GM19035 (cell line): ENCODE data around the gene CMTM4.
"Not testable (repeated sequence)": the region's sequence is repeated elsewhere in the genome, so short reads cannot be mapped to it uniquely, and the experiment has no call there.

Experiments
- ATAC-seq: cut with Tn5 transposase; IDR thresholded peaks from one replicate; pipeline ENCODE4 v1.9.1; 2021; ENCODE audit not compliant: unreplicated experiment

Gene CMTM4

DNA sequence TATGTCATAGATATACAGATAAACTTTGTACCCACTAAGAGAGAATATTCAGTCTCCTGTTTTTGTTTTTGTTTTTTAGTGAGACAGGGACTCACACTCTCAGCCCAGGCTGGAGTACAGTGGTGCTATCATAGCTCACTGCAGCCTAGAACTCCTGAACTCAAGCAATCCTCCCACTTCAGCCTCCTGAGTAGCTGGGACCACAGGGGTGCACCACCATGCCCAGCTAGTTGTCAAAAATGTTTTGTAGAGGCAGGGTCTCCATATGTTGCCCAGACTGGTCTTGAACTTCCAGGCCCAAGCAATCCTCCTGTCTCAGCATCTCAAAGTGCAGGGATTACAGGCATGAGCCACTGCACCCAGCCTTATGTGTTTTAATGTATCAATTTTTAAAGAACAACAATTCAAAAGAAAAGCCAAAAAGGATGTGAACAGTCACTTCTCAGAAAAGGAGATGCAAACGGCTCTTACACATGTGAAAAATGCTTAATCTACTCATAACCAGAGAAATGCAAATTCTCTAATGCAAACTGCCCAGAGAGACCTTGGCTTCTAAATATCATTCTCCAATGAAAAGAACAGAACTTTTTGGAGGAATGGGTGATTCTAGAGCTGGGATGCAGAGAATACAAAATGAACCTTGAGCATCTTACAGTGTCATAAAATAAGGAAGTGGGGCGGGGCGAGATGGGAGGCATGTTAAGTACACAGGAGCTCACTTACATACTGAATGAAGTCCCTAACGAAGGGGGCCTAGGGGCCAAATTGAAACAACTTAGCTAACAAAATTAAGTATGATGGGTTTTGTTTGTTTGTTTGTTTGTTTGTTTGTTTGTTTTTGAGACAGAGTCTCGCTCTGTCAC is 99.3 kb downstream of the CMTM4 start:
- no peak for ATAC-seq

DNA sequence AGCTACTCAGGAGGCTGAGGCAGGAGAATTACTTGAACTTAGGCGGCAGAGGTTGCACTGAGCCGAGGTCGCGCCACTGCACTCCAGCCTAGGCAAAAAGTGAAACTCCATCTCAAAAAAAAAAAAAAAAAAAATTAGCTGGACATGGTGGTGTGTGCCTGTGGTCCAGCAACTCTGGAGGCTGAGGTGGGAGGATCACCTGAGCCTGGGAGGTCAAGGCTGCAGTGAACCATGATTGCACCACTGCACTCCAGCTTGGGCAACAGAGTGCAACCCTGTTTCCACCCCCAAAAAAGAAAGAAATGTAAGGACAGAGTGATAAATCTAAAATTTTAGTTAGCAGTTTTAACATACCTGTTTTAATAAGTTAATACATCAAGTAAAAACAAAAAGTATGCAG is 100.0 kb downstream of the CMTM4 start:
- ATAC-seq: not testable (repeated sequence)

DNA sequence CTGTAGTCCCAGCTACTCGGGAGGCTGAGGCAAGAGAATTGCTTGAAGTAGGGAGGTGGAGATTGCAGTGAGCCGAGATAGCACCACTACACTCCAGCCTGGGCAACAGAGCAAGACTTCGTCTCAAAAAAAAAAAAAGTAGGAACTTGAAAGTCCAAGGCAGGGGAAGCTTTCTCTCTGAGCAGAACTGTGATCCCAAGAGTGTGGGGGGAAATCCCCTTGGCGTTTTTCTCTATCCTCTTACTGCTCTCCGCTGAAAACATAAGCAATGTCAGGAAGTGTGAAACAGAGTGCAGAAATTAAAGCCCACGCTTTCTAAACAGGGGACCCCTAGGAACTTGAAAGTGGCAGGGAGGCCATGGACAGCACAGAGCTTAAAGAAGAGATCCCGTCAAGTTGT is 101.8 kb downstream of the CMTM4 start:
- no peak for ATAC-seq

DNA sequence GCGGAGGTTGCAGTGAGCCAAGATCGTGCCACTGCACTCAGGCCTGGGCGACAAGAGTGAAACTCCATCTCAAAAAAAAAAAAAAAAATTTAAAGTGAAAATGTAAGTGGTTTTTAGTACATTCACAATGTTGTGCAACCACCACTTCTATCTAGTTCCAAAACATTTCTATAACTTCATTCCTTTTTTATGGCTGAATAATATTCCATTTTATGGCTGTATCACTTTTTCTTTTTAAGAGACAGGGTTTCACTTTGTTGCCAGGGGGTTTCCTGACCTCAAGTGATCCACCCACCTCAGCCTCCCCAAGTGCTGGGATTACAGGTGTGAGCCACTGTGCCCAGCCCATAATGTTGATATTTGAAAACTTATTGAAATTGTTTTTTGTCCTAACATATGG is 103.7 kb downstream of the CMTM4 start:
- ATAC-seq: no peak

DNA sequence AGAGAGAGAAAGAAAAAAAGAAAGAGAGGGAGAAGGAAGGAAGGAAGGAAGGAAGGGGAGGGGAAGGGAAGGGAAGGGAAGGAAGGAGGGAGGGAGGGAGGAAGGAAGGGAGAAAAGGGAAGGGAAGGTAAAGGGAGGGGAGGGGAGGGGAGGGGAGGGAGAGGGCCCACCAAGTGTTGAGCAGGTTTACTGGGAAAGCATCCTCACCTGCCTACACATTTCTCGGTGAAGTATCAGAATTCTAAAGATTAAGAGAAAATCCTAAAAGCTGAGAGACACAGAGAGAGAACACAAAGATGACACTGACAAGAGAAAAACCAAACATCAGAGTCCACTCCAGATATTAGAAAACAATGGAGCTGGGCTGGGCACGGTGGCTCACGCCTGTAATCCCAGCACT is 104.3 kb downstream of the CMTM4 start:
- ATAC-seq: no peak

DNA sequence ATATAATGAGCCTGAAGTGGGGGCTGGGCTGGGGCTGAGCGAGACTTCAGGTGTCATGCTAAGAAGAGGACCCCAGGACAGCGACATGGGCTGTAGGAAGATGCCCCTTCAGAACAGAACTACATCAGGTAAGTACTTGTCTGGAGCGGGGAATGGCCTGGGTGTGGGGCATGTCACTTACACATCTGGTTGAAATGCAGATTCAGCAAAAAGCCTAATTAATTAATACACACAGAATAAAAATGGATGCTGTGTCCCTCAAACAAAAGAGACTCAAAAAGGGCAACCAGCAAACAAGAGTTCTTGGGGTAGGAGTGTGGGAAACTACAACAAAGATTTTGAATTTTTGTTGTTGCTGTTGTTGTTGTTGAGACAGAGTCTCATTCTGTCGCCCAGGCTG is 105.5 kb downstream of the CMTM4 start:
- no peak for ATAC-seq

DNA sequence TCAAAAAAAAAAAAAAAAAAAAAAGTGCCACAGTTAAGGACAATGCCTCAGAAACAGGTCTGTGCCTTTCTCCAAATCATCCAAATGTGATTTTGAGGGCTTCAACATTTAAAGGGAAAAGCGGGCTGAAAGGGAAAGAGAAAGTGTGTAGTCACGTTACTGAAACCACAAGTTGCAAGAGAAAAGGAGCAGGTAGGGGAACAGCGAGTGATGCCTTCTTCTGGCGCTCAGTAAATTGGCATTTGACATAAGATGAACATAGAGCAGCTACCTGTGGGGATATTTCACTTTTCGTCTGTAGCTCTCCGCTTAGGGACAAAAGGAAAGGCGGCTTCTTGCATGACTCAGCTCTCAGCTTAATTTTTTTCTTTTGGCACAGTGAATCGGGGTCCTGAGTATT is 106.2 kb downstream of the CMTM4 start:
- ATAC-seq: no peak

DNA sequence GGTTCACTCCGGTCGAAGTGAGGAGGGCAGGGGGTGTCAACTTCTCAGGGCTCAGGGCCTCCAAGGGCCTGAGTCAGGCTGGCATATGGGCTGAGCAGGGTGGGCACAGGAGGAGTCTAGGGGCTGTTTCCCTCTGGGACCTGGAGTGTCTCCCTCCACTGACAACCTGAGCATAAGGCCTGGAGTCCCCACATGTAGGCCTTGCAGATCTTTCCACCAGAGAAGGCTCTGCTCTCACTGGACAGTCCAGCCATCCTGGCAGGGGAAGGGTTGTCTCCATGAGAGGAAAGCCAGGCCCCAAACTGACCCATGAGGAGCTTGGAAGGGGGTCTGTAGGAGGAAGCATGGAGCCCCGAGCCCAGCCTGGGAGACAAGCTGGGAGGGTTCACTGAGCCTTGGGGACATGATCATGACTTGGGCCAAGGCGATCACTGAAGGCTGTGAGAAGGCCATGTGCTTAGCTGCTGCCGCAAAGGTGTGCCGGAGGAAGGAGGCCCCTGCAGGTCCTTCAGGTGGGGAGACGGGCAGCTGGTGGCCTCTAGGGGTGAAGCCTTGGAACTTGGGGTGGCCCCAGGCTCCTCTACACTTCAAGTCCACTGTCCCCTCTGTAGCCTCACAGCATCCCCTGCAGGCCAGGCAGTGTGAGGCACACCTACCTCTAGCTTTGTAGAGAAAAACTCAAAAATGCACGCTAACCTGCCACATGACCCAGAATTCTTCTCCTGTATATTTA is 107.4 kb downstream of the CMTM4 start:
- ATAC-seq: peak; percentile 82

DNA sequence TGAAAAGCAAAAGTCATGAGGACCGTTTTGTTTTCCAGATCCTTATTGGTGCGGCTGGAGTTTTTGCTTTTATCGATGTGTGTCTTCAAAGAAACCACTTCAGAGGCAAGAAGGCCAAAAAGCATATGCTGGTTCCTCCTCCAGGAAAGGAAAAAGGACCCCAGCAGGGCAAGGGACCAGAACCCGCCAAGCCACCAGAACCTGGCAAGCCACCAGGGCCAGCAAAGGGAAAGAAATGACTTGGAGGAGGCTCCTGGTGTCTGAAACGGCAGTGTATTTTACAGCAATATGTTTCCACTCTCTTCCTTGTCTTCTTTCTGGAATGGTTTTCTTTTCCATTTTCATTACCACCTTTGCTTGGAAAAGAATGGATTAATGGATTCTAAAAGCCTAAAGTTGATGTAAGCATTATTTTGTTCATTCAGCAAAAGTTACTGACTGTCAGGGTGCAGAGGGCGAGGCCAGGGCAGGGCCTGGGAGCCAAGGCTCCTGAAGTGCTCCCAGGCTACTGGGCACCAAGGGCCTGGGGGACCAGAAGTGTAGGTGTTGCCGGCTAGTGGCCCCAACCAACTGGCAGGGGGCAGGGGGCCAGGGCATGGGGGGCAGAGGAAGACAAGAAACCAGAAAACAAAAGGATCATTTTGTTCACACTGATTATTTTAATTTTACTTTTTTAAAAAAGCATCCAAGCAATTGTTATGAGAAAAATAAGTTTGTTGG is 108.5 kb downstream of the CMTM4 start:
- no peak for ATAC-seq

DNA sequence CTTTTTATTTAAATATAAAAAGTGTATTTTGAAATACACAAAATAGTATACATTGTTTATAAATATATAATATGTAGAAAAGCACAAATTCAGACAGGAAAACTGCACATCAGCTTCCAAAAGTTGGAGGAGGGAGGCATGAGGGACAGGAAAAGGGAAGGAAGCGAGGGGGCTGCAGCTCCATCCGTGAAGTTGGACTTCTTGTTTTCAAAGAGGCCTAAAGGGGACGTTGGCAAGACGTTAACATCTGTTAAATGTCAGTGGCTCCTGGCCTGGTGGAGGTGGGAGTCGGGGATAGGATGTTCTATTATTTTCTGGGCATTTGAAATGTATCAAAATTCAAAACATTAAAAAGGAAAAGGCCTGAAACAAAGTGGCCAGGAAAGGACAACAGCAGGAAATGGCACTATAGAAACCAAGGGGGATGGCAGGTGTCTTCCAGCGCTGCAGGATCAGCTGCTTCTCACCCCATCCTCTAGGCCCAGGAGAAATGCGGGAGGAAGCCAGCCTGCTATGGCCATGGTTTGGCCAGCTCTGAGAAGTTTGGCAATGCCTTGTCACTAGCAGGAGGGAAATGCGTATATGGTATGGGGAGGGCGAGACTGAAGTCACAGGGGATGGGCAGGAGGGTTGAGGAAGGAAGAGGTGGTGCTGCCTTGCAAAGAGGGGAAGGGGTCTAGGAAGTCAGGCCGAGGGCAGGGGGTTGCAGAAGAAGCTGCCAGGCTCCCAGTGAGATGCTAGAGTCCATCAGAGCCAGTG is 110.9 kb downstream of the CMTM4 start:
- ATAC-seq: no peak

DNA sequence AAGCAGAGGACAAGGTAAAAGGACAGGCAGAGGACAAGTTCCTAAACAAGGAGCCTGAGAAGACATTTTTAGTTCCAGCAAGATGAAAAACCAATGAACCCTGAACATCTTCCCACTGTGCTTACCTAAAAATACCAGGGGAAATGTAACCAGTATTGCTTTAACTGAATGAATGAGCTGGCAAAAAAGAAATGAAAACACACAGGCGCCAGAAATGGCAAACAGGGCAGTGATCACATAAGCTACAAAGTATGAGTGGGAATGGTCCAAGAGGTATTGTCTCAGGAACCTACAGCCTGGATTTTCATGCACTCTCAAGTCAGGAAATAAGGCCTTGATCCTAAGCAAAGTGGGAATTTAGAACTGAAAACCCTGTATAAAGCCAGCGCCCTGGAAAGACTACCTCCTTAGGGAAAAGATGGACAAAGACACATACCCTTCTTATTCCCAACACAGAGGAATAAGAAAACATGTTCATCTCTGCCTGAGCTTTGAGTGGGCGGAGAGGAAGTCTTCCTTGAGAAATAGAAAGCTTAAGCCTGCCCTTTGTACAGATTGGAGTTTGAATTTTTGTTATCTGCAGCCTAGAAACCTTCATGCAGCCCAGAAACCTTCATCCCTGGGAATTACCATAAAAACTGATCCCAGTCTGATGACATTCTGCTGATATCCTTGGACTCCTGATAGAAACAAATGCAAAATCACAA is 115.1 kb downstream of the CMTM4 start:
- ATAC-seq: no peak

DNA sequence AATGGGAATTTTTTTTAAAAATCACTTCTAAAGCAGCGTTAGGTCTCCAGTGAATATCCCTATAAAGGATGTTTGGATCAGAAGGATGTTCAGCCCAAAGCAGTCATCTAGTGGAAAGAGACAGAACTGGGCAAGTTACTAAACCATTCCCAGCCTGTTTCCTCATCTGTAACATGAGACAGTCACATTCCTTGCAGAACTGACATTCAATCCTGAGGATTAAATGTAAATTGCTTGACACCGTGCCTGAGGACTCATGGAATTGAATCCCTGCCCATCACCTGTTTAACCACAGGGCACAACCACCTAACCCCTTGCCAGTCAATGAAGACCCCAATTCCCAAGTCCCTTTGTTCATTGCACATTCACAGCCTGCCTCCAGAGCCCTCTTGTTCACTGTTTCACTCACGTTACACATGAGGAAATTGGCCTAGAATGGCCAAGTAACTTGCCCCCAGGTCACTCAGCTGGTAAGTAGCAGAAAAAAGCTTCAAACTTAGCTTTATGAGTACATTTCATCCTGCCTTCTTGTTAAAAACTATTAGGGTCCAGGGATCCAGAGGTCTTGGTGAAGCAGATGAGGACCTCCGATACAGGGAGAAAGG is 115.8 kb downstream of the CMTM4 start:
- ATAC-seq: no peak

DNA sequence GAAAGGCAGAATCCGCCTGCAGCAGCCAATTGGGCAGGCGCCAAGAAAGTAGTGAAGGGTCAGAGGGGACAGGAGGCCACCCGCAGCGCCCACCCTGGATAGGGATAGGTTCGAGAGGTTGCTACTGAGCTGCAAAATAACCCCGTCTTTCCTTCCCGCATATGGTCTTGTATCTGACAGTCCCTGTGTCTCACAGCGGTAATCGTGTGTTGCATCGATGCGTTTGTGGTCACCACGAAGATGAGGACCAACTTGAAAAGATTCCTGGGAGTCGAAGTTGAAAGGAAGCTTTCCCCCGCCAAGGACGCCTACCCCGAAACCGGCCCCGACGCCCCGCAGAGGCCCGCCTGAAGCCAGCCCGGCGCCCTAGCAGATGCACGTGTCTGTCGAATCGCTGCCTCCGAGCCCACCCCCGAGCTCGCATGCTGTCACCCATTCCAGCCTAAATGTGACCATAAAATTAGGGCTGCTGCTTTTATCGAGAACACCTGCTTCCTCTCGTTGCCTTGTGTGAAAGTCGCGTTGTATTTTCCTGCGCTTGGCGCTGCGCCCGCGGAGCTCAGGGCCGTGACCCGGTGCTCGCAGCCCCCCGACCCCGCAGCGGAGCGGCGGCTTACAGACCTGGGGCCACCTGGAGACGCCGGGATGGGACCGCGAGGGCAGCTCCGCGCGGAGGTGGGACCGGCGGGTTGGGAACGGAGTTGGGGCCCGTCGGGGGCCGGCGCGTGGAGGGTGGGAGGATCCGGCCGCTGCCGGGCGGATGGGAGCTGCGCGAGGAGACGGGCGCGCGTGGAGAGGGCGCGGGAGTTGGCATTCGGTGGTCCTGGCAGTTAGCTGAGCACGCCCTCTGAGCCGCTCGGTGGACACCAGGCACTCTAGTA is 117.7 kb downstream of the CMTM4 start, which contains the start of gene CMTM2:
Gene CMTM2 (plus strand): TSS at position 813 of the 881 bp plus-strand sequence. CDS start 145 bp downstream, outside the sequence.
- no peak for ATAC-seq

DNA sequence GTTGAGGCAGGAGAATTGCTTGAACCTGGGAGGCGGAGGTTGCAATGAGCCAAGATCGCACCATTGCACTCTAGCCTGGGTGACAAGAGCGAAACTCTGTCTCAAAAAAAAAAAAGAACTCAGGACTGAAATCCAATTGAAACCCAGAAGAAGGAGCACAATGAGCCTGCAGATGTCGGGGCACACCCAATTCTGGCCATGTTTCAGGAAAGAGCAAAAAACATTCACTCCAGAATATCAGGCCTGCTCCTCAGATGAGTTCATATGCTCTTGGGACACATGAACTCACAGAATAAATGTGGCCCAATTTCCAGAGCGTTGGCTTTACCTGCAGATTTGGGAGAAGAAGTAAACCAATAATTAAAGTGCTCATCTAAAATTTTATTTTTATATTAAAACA is 120.2 kb downstream of the CMTM4 start:
- ATAC-seq: no peak

DNA sequence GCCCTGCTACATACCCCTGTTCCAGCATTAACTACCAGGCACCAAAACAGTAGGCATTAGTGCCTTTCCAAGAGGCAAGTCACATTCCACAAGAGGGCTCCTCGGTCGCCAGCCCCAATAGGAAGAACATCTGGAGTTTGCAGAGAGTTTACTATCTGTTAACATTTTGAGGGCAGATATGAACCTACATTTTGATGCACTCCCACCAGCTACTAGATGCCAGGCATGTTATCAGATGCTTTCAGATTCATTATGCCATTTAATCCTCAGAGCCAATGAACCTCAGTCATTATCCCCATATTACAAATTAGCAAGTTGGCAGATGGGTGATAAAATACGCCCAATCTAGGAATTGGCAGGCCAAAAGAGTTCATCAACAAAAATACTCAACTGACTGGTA is 121.5 kb downstream of the CMTM4 start:
- no peak for ATAC-seq

DNA sequence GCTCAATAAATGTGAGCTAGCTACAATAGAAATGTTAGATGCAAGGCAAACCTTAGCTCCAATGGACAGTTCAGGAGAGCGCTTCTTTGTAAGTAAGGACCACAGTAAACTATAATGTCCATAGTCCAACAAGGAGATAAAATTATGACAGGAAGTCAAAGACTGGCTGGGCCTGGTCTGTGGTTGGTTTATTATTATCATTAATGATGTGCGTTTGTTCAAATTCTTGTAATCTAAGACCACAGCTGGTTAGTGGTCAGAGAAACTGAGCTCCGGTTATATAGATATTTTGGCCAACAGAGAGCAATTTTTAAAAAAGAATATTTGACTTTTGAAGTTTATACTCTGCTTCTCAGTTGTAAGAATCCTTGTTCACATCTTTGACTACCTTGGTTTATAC is 122.0 kb downstream of the CMTM4 start:
- ATAC-seq: no peak

DNA sequence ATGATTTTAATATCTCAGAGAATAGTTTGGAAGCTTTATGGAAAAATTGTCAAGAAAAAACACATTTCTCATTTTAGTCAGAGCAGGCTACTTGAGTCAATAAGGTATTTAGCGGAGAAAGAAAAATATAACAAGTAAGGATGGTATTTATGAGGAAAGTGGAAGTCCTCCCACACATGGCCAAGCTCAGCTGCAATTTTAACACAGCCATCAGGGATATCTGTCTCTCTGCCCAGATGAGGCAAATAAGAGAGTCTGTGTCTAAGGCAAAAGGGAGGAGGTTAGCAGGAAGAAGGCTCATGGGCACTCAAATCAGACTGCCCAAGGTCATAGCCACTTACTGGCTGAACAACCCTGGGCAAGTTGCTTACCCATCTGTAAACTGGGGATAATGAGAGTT is 122.5 kb downstream of the CMTM4 start:
- ATAC-seq: no peak

DNA sequence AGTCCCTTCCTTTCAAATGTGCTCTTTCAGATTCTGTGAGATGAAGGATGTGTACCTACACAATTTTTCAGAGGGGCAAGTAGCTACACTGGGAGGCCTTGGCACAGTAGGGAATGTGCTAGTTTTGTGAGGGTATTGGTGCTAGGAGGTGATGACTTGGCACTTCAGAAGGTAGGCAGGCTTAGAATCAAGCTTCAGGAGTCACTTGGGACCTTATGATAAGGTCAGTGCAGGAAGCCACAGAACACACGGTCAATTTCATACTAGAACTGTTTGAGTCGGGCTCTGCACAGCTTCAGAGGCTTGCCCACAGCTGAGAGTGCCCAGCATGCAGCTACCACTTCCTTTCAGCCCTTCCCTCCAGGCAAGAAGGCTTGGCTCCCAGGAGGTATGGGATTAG is 124.2 kb downstream of the CMTM4 start:
- ATAC-seq: no peak

DNA sequence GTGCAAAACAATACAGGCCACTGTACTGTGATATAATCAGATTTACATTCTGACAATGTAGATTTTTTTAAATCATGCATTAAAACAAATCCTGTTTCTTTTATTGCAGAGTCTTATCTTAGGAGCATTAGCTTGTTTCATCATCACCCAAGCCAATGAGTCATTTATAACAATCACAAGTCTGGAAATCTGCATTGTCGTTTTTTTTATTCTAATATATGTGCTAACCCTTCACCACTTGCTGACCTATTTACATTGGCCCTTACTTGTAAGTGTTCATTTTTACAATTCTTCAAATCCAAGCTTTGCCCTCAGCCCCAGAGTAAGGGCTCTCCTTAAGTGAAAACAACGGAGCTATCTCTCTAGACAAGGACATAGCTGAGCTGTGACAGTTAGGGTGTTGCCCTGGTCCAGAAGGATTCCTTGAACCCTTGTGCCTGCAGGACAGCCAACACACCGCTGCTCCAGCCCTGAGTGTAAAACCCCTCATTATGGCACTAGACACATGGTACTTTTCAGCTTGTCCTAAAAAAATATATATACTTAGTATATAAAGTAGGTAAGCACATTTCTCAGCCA is 126.6 kb downstream of the CMTM4 start:
- no peak for ATAC-seq
